Aorta (tissue), 5 donors: ENCODE results near the gene TBL1XR1. TPM values are rescaled to one million over a fixed set of nuclear protein-coding genes. Genes with fewer than 3 reads are reported as not detected.

ENCODE experiments used
- ATAC-seq: fragments of 200-7000 bp; cut with Tn5 transposase; one replicate; pipeline ENCODE4 v1.9.1; 2022; ENCODE audit warnings: moderate library complexity; ENCODE audit not compliant: low FRiP score
- DNase-seq, 2 donors: peaks; one replicate each; pipeline ENCODE4 v3.0.0-alpha.2; 2020
- H3K27ac ChIP-seq, 2 donors: one replicate each; pipeline ENCODE4 v1.5.1; 2013; ENCODE audit warnings: low read length in 2 of 2, mild to moderate bottlenecking in 2 of 2, moderate library complexity in 2 of 2, control low read depth in 1 of 2, inconsistent platforms in 1 of 2, low read depth in 1 of 2
- H3K27me3 ChIP-seq, 2 donors: one replicate each; pipeline ENCODE4 v1.6.1; 2013; ENCODE audit warnings: control low read depth in 1 of 2, low read length in 1 of 2, mild to moderate bottlenecking in 1 of 2, moderate library complexity in 1 of 2; ENCODE audit not compliant: insufficient read depth in 2 of 2, control insufficient read depth in 1 of 2
- H3K36me3 ChIP-seq, 2 donors: one replicate each; pipeline ENCODE4 v1.6.1; 2013; ENCODE audit warnings: control low read depth in 1 of 2, low read length in 1 of 2, mild to moderate bottlenecking in 1 of 2; ENCODE audit not compliant: insufficient read depth in 2 of 2, control insufficient read depth in 1 of 2
- H3K4me1 ChIP-seq, 2 donors: one replicate each; pipeline ENCODE4 v1.6.1; 2013; ENCODE audit warnings: low read length in 2 of 2, control low read depth in 1 of 2, mild to moderate bottlenecking in 1 of 2, moderate library complexity in 1 of 2; ENCODE audit not compliant: insufficient read depth in 2 of 2, control insufficient read depth in 1 of 2
- H3K4me3 ChIP-seq, 2 donors: one replicate each; pipeline ENCODE4 v1.5.1; 2013; ENCODE audit warnings: low read length in 2 of 2, control low read depth in 1 of 2, mild to moderate bottlenecking in 1 of 2
- H3K9me3 ChIP-seq: one replicate; pipeline ENCODE4 v1.6.1; 2013; ENCODE audit warnings: mild to moderate bottlenecking, low read length; ENCODE audit not compliant: control insufficient read depth
- WGBS, 2 donors: extraction: QIAGEN DNeasy Blood & Tissue Kit; methylation state at CpG; one replicate each; pipeline ENCODE4 v1.1.7; 2013; 5-methylcytosine and 5-hydroxymethylcytosine counted together
- intact Hi-C, 2 donors: fragments of 100-400 bp; cut with DNase I; formaldehyde crosslinking; loops; one replicate each; pipeline versions ENCODE4 v1.14.2 to v1.15.0; 2022
- polyA plus RNA-seq, 2 donors: library from polyadenylated mRNA; stranded (reverse); fragments of 200-250 nt; gene quantifications; one replicate each; pipeline ENCODE4 v1.2.3, GENCODE V29; 2013
- total RNA-seq, 2 donors: library from RNA; stranded (reverse); fragmentation: NEBNext Ultra II Directional; extraction: Animal tissue kit (Norgen Biotek cat#: 25700); gene quantifications; one replicate each; pipeline ENCODE4 v1.2.1, GENCODE V29; 2021
- donor health status: healthy with polysubstance abuse.
- donor health status: Bipolar disorder and iron deficiency.
- donor health status: DM: no; HTN: no; CAD: no.
- donor health status: DM: no; HTN: no; CAD: no.
- donor health status: DM: yes; HTN: yes; CAD: no.

Gene TBL1XR1
- total and polyA plus RNA-seq, 4 donors = 19.0 to 200 (median 81.4) TPM

DNA sequence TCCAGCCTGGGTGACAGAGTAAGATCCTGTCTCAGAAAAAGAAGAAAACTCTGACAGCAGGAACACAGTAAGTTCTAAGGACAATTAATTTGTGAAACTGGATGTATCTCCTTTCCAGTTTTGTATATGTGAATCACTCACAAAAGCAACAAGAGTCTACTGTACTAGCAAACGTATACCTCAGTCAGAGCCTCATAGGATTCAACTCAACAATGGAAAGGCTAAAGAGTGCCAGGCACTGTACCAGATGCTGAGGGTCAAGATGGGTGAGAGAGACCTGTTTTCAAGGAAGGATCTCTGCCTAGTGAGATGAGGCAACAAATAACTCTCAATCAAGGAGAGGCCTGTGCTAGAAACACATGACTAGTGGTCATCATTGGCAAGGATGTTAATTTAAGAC, 14.9 kb downstream of the TBL1XR1 start:
- ATAC-seq = no peak
- Histone ChIP-seq H3K9me3 (no peaks in the 10 kb centered on the region), H3K36me3 (no peaks in the 10 kb centered on the region), H3K4me3 (no peak overlapping the region), H3K27ac (no peak overlapping the region), H3K4me1 (peaks cover 2 to 9% of the 10 kb centered on the region in 2 donors), H3K27me3 (no peaks in the 10 kb centered on the region)
- WGBS, 2 donors = 50 to 59% methylated on average over 1 of the region's 1 CpG
- DNase-seq = no peak
- intact Hi-C loops = no loop called here

DNA sequence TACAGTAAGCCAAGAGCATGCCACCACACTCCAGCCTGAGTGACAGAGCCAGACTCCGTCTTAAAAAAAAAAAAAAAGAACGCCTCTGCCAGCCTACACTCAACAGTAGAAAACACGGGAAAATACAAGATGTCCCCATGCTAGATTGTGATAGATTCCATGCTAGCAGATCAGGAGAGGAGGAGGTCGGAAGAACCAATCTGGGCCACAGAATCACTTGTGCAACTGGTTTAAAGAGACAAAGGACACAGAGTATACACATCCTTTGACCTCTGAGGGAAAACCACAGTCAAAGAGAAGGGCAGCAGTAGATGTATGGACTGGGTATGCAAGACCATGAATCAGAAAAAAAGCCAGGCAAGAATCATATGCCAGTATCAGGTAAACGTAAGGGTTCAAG, 15.9 kb downstream of the TBL1XR1 start:
- no peaks in the 10 kb centered on the region for H3K36me3 ChIP-seq
- no peak for DNase-seq
- intact Hi-C loops = no loop called here
- H3K4me1 ChIP-seq = peaks cover 2 to 9% of the 10 kb centered on the region in 2 donors
- ATAC-seq = no peak
- H3K27ac ChIP-seq = no peak overlapping the region
- WGBS, 2 donors = 72 to 73% methylated on average over 5 of the region's 5 CpGs
- no peaks in the 10 kb centered on the region for H3K9me3 ChIP-seq
- no peak overlapping the region for H3K4me3 ChIP-seq
- no peaks in the 10 kb centered on the region for H3K27me3 ChIP-seq

DNA sequence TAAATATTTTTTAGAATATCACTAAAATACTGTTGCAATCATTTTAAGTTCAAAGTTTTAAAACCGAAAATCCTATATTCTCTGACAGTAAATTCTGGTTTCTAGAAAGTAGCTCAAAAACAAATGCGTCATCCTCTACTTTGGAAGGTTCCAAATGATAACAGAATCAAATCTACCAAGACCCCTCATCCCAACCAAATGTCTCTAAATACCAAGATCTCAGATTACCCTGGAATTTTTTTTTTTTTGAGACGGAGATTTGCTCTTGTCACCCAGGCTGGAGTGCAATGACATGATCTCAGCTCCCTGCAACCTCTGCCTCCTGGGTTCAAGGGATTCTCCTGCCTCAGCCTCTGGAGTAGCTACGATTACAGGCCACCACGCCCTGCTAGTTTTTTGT, 16.8 kb downstream of the TBL1XR1 start:
- intact Hi-C loops = no loop called here
- Histone ChIP-seq H3K27me3 (no peaks in the 10 kb centered on the region), H3K27ac (no peak overlapping the region), H3K9me3 (no peaks in the 10 kb centered on the region), H3K4me3 (no peak overlapping the region), H3K36me3 (no peaks in the 10 kb centered on the region), H3K4me1 (peaks cover 2 to 5% of the 10 kb centered on the region in 2 donors)
- ATAC-seq (no peak), DNase-seq (no peak)
- WGBS, 2 donors = 96% methylated on average over 5 of the region's 5 CpGs

DNA sequence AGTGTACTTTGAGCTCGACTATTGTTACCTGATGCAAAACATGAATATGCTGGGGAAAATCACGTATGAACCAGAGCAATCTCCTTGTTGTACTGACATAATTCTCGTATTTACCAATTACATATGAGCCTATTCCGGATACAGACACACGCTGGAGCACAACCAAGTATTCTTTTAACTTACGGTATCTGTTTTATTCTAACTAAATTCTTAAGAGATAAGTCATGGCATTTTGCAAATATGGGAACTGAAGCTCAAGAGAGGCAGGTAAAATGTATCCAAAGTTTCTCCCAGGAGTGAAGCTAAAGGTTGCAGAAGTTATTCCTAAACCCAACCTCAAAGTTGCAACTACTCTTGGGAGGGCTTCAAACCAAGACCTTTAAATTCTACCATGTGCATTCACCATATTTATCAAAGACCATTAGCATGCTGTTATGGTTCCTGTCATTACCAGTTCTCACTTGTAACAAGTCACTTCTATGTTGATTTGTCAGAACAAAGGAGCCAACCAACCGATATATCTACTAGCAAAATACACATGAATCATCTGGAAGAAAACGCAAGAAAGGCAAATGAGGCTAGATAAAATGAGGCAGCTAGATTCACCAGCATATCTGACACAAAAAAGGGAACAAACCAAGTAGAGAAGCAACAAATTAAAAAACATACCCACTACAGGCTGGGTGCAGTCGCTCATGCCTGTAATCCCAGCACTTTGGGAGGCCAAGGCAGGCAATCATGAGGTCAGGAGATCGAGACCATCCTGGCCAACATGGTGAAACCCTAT, 17.8 kb downstream of the TBL1XR1 start:
- Histone ChIP-seq H3K27ac (no peak overlapping the region), H3K27me3 (no peaks in the 10 kb centered on the region), H3K9me3 (no peaks in the 10 kb centered on the region), H3K4me1 (peaks cover 0 to 5% of the 10 kb centered on the region in 2 donors), H3K36me3 (no peaks in the 10 kb centered on the region), H3K4me3 (no peak overlapping the region)
- no peak for ATAC-seq
- no peak for DNase-seq
- intact Hi-C loops = no loop called here
- 58 to 62% methylated on average over 10 of the region's 10 CpGs for WGBS, 2 donors

DNA sequence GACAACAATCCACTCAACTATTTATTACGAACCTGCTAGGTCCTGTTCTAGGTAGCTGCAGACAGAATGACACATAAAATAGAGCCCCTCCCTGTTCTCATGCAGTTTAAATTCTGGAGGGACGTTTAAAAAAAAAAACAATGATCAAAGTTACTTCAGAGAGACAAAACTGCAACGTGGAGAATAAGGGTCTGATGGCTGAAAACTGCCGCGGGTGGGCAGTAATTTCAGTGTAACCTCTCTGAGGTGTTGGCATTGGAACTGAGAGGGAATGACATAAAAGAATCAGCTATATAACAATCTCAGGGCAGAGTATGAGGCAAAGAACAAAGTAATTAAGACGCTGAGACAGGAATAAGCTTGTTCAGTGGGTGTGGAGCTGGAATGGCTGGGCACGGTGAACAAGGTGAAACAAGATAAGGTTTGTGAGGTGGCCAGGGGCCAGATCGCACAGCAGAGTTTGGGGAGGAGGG, 19.5 kb downstream of the TBL1XR1 start:
- DNase-seq (no peak), ATAC-seq (no peak)
- Histone ChIP-seq H3K4me1 (peaks cover 0 to 5% of the 10 kb centered on the region in 2 donors), H3K27ac (no peak overlapping the region), H3K27me3 (no peaks in the 10 kb centered on the region), H3K36me3 (no peaks in the 10 kb centered on the region), H3K4me3 (no peak overlapping the region), H3K9me3 (no peaks in the 10 kb centered on the region)
- WGBS, 2 donors = 35 to 39% methylated on average over 8 of the region's 8 CpGs
- intact Hi-C loops = no loop called here

DNA sequence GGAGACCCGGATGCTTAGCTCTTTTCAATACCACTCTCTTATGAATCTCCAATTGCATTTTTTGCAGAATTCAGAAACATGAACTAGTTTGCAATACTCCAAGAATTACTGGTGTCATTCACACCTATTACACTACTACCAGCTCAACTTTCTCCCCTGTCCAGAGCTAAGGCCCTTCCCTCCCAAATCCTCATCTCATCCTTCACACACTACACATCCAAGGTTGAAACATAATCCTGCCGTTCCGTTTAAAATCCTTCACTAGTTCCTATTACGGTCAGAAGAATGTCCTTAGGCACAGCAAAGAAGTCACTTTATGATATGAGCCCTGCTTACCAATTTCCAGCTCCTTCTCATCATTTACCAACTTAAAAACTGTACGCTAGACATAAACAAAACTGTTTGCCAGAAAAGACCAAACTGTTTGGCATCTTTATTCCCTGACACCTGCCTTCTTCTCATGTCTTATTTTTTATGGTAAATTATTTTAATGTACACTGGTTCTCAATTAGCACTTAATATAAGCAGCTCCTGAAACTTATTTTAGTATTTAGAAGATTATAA, 22.6 kb downstream of the TBL1XR1 start:
- H3K27ac ChIP-seq = no peak overlapping the region
- WGBS, 2 donors = 21 to 23% methylated on average over 5 of the region's 5 CpGs

DNA sequence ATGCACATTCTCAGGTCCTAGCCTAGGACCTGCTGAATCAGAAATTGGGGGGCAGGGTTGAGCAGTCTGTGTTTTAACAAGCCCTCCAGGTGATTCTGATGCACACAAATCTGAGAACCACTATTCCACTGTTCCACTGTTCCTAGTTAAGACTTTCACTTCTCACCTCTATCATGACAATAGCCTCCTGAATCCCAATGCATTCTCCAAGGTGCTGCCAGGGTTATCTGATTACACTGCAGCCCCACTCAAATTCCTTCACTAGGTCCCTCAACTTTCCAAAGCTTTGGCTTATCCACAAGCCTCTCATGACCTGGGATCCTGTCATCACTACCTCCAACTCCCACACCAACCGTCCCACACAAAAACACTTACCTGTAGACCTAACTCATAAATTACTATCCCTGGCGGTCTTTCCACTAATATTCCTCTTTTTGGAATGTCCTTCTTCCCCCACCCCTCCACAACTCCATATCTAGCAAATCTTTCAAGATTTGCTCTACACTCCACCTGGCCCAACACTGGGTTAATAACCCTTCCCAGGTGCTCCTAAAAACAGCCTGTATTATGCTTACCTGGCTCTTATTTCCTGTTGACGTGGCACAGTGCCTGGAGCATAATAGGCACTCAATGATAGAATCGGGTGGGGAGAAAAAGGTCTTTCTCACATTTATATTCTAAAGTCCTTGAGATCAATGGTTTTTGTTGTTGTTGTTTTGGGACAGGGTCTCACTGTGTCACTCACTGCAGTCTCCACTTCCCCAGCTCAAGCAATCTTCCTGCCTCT, 27.2 kb downstream of the TBL1XR1 start:
- H3K4me1 ChIP-seq = peaks cover 0 to 3% of the 10 kb centered on the region in 2 donors
- H3K36me3 ChIP-seq = no peaks in the 10 kb centered on the region
- DNase-seq = no peak
- no peaks in the 10 kb centered on the region for H3K9me3 ChIP-seq
- H3K27me3 ChIP-seq = no peaks in the 10 kb centered on the region
- ATAC-seq = no peak
- intact Hi-C loops = no loop called here
- H3K4me3 ChIP-seq = no peak overlapping the region
- 91 to 92% methylated on average over 4 of the region's 4 CpGs for WGBS, 2 donors
- H3K27ac ChIP-seq = no peak overlapping the region

More for the DNA sequence above, 22.6 kb downstream of the TBL1XR1 start:
- intact Hi-C loops = no loop called here
- Histone ChIP-seq H3K36me3 (no peaks in the 10 kb centered on the region), H3K4me3 (no peak overlapping the region), H3K27me3 (no peaks in the 10 kb centered on the region), H3K4me1 (peaks cover 0 to 6% of the 10 kb centered on the region in 2 donors), H3K9me3 (no peaks in the 10 kb centered on the region)
- no peak for ATAC-seq
- DNase-seq = no peak

DNA sequence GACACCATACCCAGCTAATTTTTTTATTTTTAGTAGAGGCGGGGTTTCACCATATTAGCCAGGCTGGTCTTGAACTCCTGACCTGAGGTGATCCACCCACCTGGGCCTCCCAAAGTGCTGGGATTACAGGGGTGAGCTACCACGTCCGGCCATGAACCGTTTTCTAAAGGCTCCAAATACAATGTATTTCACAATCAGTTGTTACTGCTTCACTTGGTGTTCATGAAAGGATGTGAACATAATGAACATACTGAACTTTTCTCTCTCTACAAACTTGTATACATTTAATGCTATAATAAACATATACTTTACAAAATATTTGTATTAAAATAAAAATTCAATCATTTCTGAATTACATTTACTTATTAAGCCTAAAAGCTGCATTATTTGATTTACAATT, 28.9 kb downstream of the TBL1XR1 start:
- WGBS, 2 donors = 87 to 91% methylated on average over 4 of the region's 4 CpGs
- Histone ChIP-seq H3K27me3 (no peaks in the 10 kb centered on the region), H3K36me3 (no peaks in the 10 kb centered on the region), H3K9me3 (no peaks in the 10 kb centered on the region), H3K27ac (no peak overlapping the region), H3K4me3 (no peak overlapping the region), H3K4me1 (peaks cover 0 to 3% of the 10 kb centered on the region in 2 donors)
- no peak for DNase-seq
- intact Hi-C loops = no loop called here
- ATAC-seq = no peak
